Measurements from ENCODE around the gene CRIP1.

- TF ChIP-seq POLR2AphosphoS5 (IDR thresholded peaks at IDR 0.05; ENCODE audit: borderline replicate concordance, low read depth, low read length): no peak
- no peak for TF ChIP-seq EZH2 (IDR thresholded peaks at IDR 0.05)
Measured at GRCh38 chr14:105533391-105533790, 46.7 kb downstream of the CRIP1 start.

All from SK-N-MC (cell line).